DND-41 (cell line): Measurements from ENCODE around the gene CLDN19.

ENCODE experiments used
- ATAC-seq: fragments of 200-7000 bp; cut with Tn5 transposase; 3 replicates; pipeline ENCODE4 v1.9.1; 2021; ENCODE audit warnings: low read depth; ENCODE audit not compliant: insufficient read depth
- DNase-seq: peaks from one replicate; pipeline ENCODE4 v3.0.0-alpha.2; 2020
- H2AFZ ChIP-seq: 2 replicates; pipeline ENCODE4 v1.6.0; 2012; ENCODE audit warnings: low read depth, low read length
- H3K27ac ChIP-seq: 2 replicates; pipeline ENCODE4 v1.5.1; 2012; ENCODE audit warnings: low read length, inconsistent platforms
- H3K27me3 ChIP-seq: fragments of 200-600 bp; sonication (generic); 2 replicates; pipeline ENCODE4 v1.6.0; 2012; ENCODE audit warnings: low read length, mild to moderate bottlenecking, inconsistent platforms; ENCODE audit not compliant: insufficient read depth, poor library complexity
- H3K36me3 ChIP-seq: 2 replicates; pipeline ENCODE4 v1.5.1; 2012; ENCODE audit warnings: low read length, inconsistent platforms; ENCODE audit not compliant: insufficient read depth
- H3K4me1 ChIP-seq: 2 replicates; pipeline ENCODE4 v1.5.1; 2012; ENCODE audit warnings: mild to moderate bottlenecking, low read length; ENCODE audit not compliant: insufficient read depth
- H3K4me2 ChIP-seq: 2 replicates; pipeline ENCODE4 v1.6.0; 2012; ENCODE audit warnings: mild to moderate bottlenecking, moderate library complexity, low read length, inconsistent platforms; ENCODE audit not compliant: insufficient read depth
- H3K4me3 ChIP-seq, 2 experiments: fragments of 200-600 bp in 1 of 2; shearing (Covaris generic) in 1 of 2; 2 replicates each; pipeline ENCODE4 v1.5.1; 2012 to 2016; ENCODE audit warnings: inconsistent platforms in 2 of 2, low read length in 2 of 2, mild to moderate bottlenecking in 2 of 2, low read depth in 1 of 2, moderate library complexity in 1 of 2
- H3K79me2 ChIP-seq: 2 replicates; pipeline ENCODE4 v1.6.0; 2012; ENCODE audit warnings: low read length, inconsistent platforms; ENCODE audit not compliant: insufficient read depth
- H3K9ac ChIP-seq: 2 replicates; pipeline ENCODE4 v1.6.0; 2012; ENCODE audit warnings: low read depth, mild to moderate bottlenecking, inconsistent platforms, low read length, moderate library complexity
- H3K9me3 ChIP-seq: 2 replicates; pipeline ENCODE4 v1.5.1; 2012; ENCODE audit warnings: low read length, moderate library complexity, mild to moderate bottlenecking, inconsistent platforms; ENCODE audit not compliant: insufficient read depth, severe bottlenecking
- H4K20me1 ChIP-seq: 2 replicates; pipeline ENCODE4 v1.6.0; 2012; ENCODE audit warnings: low read length; ENCODE audit not compliant: insufficient read depth
- CTCF ChIP-seq: IDR thresholded peaks from 2 replicates; pipeline ENCODE4 v1.5.1; 2012; ENCODE audit warnings: borderline replicate concordance, low read length, moderate library complexity, mild to moderate bottlenecking; ENCODE audit not compliant: poor library complexity, severe bottlenecking; ENCODE audit errors: extremely low read depth
- EZH2 ChIP-seq: IDR thresholded peaks from 3 replicates; pipeline ENCODE4 v1.6.1; 2012; ENCODE audit warnings: borderline replicate concordance, low read depth, mild to moderate bottlenecking, moderate library complexity, low read length, inconsistent platforms; ENCODE audit not compliant: severe bottlenecking

CLDN19 gene

GRCh38 chr1:42784946-42785693 lies 45.1 kb upstream of the CLDN19 start, which contains the start of gene TMEM269:
Gene TMEM269 (plus strand): TSS chr1:42784991. CDS start chr1:42789894, 4,903 bp downstream.
- no peaks in the 10 kb centered on the region for H3K9me3 ChIP-seq
- no peaks in the 10 kb centered on the region for H3K27me3 ChIP-seq
- peaks cover 15% of the 10 kb centered on the region; the same call in 1 of the 2 replicates for H3K36me3 ChIP-seq
- no peak within 1 kb of the TSS for H3K27ac ChIP-seq
- H3K79me2 ChIP-seq = no peaks in the 10 kb centered on the region
- H3K4me1 ChIP-seq = no peaks in the 10 kb centered on the region
- no peak within 1 kb of the TSS for H3K4me3 ChIP-seq
- no peak within 1 kb of the TSS for H2AFZ ChIP-seq
- DNase-seq (no peak), ATAC-seq (no peak)
- no peak within 1 kb of the TSS for H3K9ac ChIP-seq
- no peak within 1 kb of the TSS for H3K4me2 ChIP-seq
- no peaks in the 10 kb centered on the region for H4K20me1 ChIP-seq
- TF ChIP-seq CTCF (no peak), EZH2 (no peak)

DNA sequence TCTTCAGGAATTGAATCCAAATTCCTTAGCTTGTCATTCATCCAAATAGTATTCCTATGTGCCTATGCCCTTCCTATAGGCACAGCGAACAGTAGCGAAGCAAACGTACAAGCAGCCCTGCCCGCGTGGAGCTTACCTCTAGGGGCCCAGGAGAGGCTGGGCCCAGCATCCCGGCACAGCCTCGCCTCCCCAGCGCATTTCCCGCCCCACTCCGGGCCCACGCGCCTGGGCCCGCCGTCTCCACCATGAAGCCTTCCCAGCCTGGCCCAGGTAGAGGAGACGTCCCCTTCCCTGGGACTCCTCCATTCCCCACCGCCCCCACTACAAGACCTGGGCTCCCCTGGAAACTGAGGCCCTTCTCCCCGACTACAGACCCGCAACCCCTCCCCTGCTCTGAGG lies 44.5 kb upstream of the CLDN19 start:
- Histone ChIP-seq H3K4me3 (no peak overlapping the region), H2AFZ (no peak overlapping the region), H3K27me3 (no peaks in the 10 kb centered on the region), H3K36me3 (peaks cover 20% of the 10 kb centered on the region), H3K4me2 (no peak overlapping the region), H4K20me1 (no peaks in the 10 kb centered on the region), H3K27ac (no peak overlapping the region), H3K4me1 (no peaks in the 10 kb centered on the region), H3K9ac (no peak overlapping the region), H3K79me2 (no peaks in the 10 kb centered on the region), H3K9me3 (no peaks in the 10 kb centered on the region)
- ATAC-seq (no peak), DNase-seq (no peak)
- no peak for TF ChIP-seq CTCF

GRCh38 chr1:42783092-42783491 lies 43.1 kb upstream of the CLDN19 start:
- Histone ChIP-seq H2AFZ (no peak overlapping the region), H3K9me3 (no peaks in the 10 kb centered on the region), H3K27me3 (no peaks in the 10 kb centered on the region), H3K4me3 (no peak overlapping the region), H3K36me3 (peaks cover 25% of the 10 kb centered on the region), H3K9ac (no peak overlapping the region), H3K4me2 (no peak overlapping the region), H3K79me2 (no peaks in the 10 kb centered on the region), H4K20me1 (no peaks in the 10 kb centered on the region), H3K4me1 (no peaks in the 10 kb centered on the region), H3K27ac (no peak overlapping the region)
- no peak for TF ChIP-seq CTCF
- no peak for TF ChIP-seq EZH2
- ATAC-seq = no peak
- DNase-seq = no peak
